ENCODE measurements around the gene LCNL1. TPM values are rescaled to one million over a fixed set of nuclear protein-coding genes. Genes with fewer than 3 reads are reported as not detected.
"Not testable (repeated sequence)": the region's sequence is repeated elsewhere in the genome, so short reads cannot be mapped to it uniquely, and the experiment has no call there.

LCNL1 gene
- total RNA-seq, 1 donor from 2014 or later = not detected

DNA sequence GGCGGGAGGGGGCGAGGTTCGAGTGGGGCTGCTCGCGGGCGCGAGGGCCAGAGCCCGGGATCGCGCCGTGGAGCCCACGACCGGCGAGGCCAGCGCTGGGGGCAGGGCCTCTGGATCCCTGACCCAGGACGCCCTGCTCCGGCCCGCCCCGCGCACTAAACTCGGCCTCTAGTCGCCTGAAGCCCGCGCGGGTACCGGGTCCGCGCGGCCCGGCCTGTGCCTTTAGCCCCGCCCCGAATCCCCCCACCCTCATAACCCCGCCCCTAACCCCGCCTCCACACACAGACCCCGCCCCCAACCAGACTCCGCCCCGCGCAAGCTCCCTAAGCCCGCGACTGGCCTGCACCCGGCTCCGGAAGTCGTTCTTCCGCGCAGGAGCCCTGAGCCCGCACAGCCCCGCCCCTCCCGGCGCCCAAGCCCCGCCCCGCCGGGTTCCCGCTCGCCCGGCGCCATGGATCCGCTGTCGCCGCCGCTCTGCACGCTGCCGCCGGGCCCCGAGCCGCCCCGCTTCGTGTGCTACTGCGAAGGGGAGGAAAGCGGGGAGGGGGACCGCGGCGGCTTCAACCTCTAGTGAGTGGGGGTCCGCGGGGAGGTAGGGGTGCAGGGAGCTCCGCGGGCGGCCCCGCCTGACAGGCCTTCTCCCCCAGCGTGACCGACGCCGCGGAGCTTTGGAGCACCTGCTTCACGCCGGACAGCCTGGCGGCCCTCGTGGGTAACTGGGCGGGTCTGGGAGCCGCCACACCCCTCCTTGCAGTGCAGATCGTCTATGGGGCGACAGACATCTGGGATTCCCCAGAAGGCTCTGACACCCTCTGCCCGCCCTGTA lies 9.4 kb downstream of the LCNL1 start, which contains the start of gene PAXX:
Gene PAXX, plus strand, starts transcription at position 430 of the 826 bp plus-strand sequence. Its CDS starts 22 bp downstream, at position 452.
- peak; percentile 93 to 94 for DNase-seq (ENCODE audit: low read depth in 2 of 2)

DNA sequence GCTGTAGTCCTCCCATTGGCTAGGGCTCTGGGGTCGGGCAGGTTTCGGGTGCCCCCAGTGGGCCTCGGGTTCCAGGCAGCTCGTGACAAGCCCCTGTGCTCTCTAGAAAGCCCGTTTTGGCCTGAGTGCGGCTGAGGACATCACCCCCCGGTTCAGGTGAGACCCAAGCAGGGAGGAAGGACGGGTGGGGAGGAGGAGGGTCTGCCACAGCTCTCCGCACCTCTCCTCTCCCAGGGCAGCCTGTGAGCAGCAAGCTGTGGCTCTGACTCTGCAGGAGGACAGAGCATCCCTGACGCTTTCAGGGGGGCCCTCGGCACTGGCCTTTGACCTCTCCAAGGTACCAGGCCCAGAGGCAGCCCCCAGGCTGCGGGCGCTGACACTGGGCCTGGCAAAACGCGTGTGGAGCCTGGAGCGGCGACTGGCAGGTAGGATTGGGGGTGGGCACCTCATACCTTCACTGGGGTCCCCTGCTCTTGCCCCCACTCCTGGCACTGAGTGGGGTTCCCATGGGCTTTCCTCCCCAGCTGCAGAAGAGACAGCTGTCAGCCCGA lies 10.1 kb downstream of the LCNL1 start:
- DNase-seq (ENCODE audit: low read depth in 2 of 2) = no peak

DNA sequence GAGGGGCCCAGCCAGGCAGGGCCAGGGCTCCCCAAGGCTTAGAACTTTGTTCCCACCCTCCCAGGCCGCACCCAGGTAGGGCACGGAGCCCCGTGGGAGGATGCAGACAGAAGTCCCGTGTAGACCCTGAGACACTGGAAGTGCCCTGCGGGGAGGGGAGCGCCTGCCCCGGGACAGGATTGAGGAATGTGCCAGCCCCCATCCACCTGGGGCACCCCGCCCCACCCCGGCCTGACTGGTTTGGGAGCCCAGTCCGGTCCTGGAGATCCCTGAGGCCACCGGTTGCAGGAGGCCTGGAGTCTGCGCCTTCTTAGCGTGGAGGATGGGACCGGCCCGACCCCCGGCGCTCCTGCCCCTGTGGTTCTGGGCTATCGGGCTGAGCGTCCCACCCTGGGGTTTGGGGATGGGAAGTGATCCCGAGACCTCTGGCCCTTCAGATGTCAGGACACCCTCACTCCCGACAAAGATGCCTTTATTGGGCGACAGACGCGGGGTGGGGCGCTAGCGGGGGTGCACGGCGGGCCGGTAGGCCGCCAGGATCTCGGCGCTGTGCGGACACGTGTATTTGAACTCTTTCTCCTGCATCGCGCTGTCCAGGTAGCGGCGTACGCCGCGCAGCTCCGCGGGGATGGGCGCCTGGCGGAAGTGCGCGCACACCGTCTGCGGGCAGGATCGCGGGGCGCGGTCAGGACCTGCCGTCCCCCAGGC lies 11.5 kb downstream of the LCNL1 start:
- DNase-seq (ENCODE audit: low read depth in 2 of 2) = no peak

DNA sequence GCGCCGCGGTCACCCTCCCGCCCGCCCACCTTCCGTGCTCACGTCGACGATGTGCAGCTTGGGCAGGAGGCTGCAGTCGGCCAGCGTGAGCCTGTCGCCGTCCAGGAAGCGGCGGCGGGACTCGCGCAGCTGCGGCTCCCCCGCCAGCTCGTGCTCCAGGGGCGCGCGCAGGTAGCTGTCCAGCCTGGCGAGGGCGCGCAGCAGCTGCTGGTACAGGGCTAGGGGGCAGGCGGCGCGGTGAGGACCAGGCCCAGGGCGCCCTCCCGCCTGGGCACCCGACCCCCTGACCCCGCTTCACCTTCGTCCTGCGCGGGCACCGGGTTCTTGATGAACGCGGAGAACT lies 12.1 kb downstream of the LCNL1 start:
- peak in 1 of 2 donors; percentile 58 for DNase-seq (ENCODE audit: low read depth in 2 of 2)

DNA sequence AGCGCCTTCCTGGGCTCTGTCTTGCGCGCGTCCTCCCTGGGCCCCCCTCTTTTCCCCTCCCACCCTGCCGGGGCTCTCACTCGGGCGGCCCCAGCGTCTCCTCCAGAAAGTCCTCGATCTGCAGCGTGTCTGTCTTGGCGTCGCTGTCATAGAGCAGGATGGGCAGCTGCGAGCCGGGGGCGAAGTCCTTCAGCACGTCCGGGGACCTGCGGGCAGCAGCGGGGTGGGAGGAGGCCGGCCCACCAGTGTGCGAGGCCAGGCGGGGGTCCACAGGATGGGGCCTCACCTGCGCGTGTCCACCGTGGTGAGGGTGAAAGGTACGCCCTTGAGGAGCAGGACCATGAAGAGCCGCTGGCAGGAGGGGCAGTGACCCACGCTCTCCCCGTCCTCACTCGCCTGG lies 12.6 kb downstream of the LCNL1 start:
- no peak for DNase-seq (ENCODE audit: low read depth in 2 of 2)

GRCh38 chr9:136995772-136996311 lies 13.0 kb downstream of the LCNL1 start:
- DNase-seq (ENCODE audit: low read depth in 2 of 2) = no peak

DNA sequence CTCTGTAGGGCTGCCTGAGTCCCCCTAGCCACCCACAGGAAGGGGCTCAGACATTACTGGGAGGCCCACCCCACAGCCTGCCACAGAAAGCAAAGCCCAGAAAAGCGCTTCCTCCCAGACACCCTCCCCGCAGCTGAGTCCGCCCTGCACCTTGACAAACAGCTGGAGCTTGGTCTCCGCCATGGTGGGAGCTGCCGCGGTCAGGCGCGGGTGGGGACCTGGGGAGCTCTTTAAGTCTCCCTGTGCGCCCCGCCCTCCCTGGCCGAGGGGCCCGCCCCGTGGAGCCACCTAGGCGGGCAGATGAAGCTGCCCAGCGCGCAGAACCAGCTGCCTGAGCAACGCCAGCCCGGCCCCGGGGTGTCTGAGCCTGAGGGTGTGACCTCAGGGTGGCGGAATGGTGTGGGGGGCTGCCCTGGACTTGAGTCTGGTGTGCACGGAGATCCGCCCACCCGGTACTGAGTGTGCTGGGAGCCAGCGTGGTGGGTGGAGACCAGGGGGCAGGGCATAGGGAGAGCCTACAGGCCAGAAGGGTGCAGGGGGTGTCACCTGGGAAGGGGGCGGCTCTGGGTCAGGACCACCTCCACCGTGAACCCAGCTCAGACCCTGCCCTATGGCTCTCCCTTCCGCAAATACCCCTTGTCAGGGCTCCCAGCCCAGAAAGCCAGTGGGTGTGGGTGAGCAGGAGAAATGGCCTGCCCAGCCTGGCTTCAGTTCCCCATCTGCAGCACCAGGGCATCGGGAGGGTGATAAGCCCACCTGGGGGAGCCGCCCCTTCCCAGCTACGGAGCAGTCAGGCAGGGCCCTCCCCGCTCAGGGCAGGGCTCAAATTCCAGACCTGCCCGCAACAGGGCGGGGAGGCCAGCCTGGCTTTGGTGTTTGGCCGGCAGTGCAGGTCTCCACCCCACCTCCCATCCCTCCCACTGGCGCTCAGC lies 13.8 kb downstream of the LCNL1 start, which contains the start of gene CLIC3:
Gene CLIC3, minus strand, starts transcription at position 208 of the 932 bp plus-strand sequence. Its CDS starts 25 bp downstream, at position 183.
- DNase-seq (ENCODE audit: low read depth in 2 of 2) = no peak

DNA sequence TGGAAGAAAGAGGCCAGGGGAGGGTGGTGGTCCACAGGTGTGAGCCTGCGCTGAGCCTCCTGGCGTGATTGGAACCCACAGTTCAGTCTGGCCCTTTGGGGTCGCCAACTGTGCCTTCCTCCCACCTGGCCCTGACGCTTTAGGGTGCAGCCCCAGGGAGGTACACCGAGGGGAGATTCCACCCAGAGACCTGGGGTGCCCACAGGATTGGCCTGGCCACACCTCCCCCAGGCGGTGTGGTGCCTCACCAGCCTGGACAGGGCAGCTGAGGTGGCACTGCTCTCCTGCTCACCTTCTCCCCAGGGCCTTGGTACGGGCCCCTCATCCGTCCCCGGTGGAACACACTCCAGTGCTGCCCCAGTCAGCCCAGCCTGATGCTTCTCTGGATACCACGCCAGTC lies 14.6 kb downstream of the LCNL1 start:
- DNase-seq (ENCODE audit: low read depth in 2 of 2) = no peak

GRCh38 chr9:136997830-136998234 lies 15.0 kb downstream of the LCNL1 start:
- DNase-seq (ENCODE audit: low read depth in 2 of 2) = peak; percentile 49 to 74

DNA sequence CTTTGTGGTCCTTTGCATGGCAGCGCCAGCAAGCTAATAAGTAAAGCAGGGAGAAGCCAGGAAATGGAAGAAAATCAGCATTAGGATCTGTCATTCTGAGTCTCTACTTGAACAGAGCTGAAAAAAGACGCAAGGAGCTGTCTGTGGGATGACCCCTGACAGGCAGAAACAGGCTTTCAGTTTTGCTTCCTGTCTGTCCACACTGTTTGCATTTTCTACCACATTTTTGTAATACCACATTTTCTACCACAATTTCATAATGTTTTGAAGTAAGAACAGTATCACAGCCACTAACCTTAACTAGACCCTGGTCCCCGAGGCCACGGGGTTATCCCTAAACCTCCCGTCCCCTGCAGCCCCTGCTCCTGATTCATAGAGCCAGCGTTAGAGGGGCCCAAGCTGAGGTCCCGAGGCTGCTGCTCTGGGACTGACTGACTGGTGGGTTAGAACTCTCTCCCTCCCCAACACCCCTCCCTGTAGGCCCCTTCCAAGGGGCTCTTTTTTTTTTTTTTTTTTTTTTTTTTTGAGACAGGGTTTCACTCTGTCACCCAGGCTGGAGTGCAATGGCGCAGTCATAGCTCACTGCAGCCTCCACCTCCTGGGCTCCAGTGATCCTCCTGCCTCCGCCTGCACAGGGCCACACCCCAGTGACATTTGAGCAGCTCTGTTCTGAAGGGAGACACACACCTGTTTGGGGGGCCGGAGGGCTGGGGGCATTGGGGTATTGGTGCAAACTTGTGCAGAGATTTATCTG lies 17.6 kb downstream of the LCNL1 start:
- peak in 1 of 2 donors; percentile 45 for DNase-seq (ENCODE audit: low read depth in 2 of 2)

DNA sequence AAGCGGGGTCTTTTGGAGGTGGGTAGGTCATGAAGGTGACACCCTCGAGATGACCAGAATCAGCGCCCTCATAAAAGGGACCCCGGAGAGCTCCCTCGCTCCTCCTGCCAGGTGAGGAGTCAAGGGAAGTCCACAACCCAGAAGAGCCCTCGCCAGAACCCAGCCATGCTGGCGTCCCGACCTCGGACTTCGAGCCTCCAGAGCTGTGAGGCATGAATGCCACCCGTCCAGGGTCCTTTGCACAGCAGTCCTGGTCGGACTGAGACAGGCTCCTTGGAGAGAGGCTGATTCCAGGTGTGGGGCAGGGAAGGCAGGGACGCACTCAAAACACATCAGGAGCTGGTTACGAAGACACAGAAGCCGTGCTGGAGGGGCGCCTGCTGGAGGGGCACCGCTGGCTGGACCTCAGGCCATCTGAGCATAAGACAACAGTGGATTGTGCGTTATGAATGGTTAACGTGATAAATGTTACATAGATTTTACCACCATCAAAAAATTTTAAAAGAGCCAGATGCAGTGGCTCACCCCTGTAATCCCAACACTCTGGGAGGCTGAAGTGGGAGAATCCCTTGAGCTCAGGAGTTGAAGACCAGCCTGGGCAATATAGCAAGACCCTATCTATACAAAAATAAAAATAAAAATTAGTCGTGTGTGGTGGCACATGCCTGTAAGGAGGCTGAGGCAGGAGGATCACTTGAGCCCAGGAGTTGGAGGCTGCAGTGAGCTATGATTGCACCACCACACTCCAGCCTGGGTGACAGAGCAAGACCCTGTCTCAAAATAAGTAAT lies 19.3 kb downstream of the LCNL1 start:
- no peak for DNase-seq (ENCODE audit: low read depth in 2 of 2)

- DNase-seq (ENCODE audit: low read depth in 2 of 2) = no peak
Measured at GRCh38 chr9:137002646-137003041, 19.9 kb downstream of the LCNL1 start.

DNA sequence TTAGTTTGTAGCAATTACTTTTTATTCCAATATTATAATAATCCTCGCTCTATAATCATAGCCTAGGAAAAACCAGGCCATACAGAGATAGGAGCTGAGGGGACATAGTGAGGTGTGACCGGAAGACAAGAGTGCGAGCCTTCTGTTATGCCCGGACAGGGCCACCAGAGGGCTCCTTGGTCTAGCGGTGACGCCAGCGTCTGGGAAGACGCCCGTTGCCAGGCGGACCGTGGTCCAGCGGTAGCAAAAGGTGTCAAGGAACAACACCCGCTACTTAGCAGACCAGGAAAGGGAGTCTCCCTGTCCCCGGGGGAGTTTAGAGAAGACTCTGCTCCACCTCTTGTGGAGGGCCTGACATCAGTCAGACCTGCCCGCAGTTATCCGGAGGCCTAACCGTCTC lies 21.5 kb downstream of the LCNL1 start:
- DNase-seq (ENCODE audit: low read depth in 2 of 2) = not testable (repeated sequence)

GRCh38 chr9:137006116-137007003 lies 23.6 kb downstream of the LCNL1 start:
- DNase-seq (ENCODE audit: low read depth in 2 of 2) = no peak

- no peak for DNase-seq (ENCODE audit: low read depth in 2 of 2)
Measured at GRCh38 chr9:137007108-137007815, 24.5 kb downstream of the LCNL1 start.

- DNase-seq (ENCODE audit: low read depth in 2 of 2) = no peak
Measured at GRCh38 chr9:137007816-137008270, 25.1 kb downstream of the LCNL1 start.

- no peak for DNase-seq (ENCODE audit: low read depth in 2 of 2)
Measured at GRCh38 chr9:137008312-137008711, 25.5 kb downstream of the LCNL1 start.

GRCh38 chr9:137009217-137009616 lies 26.4 kb downstream of the LCNL1 start:
- DNase-seq (ENCODE audit: low read depth in 2 of 2) = no peak
